Activated CD8-positive, alpha-beta memory T cell treated with anti-CD3 and anti-CD28 coated beads, Interleukin-2, amount 50 U/mL, for 48 hours (primary cell): ENCODE measurements around the gene HTRA2.
"Not testable (repeated sequence)": the region's sequence is repeated elsewhere in the genome, so short reads cannot be mapped to it uniquely, and the experiment has no call there.

Experiments
- DNase-seq: peaks from one replicate; pipeline ENCODE4 v3.0.0-alpha.2; 2020

HTRA2 gene

DNA sequence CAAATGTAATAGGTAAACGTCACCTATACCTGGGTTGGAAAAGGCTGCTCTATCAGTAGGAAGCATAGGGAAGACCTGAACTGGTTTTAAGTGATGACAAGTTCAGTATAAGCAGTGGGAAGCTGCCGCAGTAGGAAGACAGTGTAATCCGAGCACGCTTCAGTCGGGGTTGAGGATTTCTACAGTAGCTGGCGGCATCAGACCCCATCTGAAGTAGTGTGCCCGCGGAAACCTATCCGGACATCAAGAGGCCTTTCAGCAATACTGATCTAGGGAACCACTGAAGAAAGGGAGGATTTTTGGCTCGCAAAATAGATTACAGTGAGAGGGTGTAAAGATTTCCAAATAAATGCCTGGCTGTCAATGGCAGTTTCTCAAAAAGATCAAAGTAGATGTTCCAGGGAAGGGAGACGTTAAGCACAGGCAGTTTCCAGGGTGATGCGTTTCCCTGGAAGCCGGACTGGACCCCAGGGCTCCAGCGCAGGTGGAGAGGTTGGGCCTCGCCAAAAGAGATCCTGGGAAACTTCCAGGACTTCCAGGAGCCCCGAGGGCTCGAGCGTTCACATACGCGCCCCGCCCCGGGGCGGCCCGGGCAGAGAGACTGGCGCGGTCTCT is 18.7 kb downstream of the HTRA2 start:
- DNase-seq = no peak

DNA sequence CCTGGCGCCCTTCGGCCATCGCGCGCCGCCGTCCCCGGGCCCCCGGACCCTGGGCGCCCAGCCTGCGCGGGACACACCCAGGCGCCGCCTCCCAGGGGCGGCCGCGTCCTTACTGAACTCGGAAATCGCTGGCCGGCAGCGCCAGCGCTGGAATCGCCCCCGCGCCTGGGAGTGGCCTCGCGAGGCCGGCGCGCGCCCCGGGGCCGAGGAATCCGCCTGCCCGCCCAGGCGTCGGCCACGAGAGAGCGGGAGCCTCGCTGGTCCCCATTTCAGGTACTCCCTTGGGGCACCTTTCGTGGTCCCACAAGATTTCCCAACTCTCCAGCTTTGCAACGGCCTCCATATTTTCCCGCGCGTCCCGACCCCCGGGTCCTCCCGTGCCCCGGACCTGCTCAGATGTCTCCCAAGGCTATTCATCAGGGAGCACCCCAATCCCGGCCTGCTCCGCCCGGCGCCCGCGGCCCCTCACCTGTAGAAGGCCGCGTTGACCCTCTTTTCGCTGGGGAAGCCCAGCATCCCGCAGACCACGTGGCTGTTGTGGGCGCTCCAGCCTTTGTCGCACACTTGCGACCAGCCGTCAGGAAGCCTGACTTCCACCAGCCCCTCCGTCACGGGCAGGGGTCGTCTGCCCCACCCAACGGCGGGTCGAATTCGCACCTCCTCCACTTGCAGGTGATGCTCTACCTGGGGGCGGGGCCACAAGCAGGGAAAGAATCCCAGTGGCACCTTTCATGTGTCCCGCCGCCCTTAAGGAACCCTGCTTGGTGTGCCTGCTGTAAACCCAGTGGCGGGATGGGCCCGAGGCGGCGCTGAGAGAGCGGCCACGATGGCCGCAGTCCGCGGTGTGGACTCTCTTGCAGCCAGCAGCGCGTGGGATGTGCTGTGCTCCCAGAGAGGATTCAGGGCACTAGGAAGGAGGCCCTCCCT is 19.4 kb downstream of the HTRA2 start:
- peak; percentile 73 for DNase-seq

DNA sequence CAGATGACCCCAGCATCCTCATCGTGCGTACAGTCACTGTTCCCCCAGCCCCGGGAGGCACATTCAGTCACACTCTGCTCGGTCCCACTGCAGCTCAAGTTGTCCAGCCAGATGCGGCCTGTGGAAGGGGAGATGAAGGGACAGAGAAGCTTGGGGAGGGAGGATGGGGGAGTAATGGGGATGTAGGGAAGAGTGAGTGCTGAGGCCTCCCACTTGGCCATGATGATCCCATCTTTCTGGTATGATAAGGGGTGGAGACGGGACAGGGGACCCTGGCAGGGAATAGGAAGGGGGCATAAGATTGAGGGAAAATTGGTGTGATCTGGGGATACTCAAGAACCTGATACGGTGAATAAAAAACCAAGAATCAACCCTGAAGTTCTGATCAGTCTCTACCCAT is 20.5 kb downstream of the HTRA2 start:
- DNase-seq = peak; percentile 47

DNA sequence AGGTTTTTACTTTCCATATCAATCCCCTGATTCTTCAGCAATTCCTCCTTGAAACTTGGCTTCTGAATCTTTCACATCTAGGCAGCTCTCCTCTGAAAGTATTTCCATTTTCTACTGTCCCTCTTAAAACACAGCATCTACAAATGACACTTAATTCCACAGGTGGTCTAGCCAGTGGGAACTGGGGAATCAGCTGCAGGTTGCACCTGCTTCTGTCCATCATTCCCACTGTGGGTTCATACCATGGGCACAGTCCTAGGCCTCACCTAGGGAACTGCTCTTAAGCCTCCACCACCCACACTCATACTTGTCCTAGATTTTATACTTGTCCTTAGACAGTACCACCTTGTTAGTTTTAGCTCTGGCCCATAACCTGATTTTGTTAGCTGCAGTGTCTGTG is 21.8 kb downstream of the HTRA2 start:
- peak; percentile 28 for DNase-seq

DNA sequence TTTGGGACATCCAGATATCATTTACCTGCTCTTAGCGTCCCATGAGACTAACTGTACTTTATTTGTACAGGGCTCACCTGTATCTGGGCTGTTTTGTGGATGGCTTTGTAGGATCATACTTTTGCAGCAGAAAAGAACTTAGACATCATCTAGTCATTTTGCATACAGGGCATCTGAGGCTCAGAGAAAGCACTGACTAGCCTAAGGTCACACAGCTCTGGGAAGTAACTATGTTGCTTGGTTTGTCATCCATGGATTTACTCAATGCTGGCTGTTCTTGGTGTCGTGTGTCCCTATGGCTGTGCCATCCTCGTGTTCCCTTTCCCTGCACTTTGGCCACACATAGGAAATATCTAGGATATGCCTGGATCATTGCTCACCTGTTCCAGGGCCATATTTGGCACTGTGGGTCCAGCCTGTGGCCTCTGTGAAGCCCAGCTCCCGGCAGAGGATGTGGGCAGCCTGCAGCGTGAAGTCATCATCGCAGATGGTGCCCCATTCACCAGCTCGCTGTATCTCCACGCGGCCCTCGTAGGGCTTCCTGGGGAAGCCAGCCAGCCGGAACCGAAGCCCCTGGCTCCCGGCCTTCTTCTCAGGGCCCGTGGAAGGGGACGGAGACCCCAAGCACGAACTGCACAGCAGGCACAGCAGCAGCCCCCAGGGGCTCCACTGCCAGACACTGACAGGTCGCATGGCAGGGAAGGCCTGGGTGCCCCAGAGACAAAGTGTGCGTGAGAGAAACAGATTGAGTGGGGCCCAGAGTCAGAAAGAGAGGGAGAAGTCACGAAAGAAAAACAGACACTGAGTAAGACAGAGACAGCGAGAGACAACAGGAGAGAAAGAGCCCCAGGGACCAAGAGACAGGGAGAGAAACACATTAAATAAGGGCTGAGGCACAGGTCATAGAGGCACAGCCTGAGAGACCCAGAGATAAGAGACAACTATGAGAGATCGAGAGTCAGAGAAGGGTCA is 22.5 kb downstream of the HTRA2 start:
- no peak for DNase-seq

DNA sequence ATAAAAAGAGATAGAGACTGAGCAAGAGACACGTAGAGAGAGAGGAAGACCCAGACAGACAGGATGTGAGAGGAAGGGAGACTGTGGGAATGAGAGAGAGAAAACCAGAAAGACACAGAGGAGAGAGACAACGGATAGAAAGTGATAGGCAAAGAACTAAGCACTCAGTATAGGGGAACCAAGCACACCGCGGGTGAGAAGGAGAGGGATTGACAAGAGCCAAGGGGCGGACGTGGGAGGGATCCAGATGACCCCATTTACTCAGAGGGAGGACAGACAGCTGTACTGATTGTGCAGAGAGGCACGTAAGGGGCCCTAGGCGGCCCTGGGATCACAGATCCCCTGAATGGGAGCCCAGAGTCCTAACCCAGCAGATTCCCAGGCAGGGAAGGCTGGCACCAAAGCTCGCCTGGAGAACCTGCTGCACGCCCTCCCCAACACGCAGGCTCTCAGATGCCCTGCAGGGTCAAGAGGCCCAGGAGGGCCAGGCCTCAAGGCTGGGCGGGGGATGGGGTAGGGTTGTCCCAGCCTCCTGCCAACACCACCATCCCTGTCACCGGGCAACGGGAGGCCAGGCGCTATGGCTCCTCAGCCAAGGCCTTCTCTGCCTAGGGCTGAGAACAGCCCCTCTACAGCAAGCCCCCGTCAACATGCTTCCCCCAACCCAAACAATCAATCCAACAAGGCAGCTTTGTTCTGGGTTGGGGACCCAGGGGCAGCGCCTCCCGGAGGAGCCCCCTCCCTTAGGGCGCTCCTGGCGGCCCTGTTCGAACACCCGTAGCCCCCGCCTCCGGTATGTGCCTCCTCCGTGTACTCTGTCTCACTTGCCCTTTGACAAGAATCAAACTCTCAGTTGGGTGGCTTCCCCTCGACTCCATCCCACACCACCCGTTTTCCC is 23.4 kb downstream of the HTRA2 start:
- no peak for DNase-seq

DNA sequence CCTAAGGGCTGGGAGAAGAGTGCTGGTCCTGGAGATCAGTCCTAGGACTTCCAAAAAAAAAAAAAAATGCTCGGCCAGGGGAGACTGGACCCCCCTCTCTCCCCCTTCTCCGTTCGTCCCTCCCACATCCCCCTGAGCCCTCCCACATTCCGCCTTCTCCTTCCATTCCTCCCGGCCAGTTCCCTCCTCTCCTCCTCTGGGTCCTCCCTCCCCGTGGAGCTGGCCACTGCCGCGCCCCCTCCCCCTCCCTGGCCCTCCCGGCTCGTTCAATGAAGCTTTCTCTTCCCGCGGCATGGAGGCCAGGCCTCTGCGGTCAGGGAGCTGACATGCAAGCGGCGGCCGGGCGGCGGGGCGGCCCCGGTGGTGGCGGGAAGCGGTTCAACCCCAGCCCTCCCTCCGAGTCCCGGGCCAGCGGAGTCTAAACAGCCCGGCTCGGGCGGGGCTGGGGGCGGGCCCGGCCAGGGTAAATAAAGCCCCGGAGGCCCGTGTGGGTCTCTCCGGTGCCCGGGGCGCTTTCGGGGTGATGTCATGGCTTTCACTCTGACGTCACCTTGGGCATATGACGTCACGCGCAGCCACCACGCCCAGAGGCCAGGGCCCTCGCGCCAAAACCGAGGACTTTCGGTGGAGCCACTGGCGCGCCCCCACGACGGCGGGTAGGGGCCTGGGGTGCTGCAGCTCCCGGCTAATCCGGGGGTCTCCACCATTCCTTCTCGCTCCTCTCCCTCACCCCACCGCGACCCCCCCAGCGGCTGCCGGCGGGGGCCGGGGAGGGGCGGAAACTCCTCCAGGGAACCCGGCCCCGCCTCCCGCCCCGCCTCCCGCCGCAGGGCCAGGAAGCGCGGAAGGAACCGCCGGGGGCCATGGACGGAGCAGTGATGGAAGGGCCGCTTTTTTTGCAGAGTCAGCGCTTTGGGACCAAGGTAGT is 24.4 kb downstream of the HTRA2 start, which contains the start of the genes DOK1 and LOXL3:
Gene DOK1, plus strand, starts transcription at position 829 of the 928 bp plus-strand sequence. Its CDS starts 35 bp downstream, at position 864.
Gene LOXL3, minus strand, starts transcription at position 51 of the 928 bp plus-strand sequence. CDS start 1,308 bp downstream, outside the sequence.
- DNase-seq = peak; percentile 96

DNA sequence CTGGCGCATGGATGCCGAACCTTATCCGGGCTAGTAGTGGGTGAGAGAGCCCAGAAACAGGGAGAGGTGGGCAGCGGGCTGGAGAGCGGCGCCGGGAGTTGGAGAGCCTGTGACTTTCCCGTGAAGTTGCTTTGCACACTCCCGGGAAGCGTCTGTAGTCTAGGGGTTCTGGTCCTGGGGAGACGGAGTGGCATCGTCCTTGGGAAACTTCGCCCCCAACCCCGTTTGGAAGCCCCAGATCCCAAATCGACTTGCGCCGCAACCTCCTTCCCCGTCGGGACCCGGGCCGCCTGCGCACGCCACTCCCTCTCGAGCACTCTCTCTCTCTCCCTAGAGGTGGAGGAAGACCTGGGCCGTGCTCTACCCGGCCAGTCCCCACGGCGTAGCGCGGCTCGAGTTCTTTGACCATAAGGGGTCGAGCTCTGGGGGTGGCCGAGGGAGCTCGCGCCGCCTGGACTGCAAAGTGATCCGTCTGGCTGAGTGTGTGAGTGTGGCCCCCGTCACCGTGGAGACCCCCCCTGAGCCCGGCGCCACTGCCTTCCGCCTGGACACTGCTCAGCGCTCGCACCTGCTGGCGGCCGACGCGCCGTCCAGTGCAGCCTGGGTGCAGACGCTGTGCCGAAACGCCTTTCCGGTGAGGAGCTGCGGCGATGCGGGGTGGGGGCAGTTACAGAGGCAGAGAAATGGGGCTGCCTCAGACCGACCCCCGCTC is 25.2 kb downstream of the HTRA2 start:
- DNase-seq = peak; percentile 78

DNA sequence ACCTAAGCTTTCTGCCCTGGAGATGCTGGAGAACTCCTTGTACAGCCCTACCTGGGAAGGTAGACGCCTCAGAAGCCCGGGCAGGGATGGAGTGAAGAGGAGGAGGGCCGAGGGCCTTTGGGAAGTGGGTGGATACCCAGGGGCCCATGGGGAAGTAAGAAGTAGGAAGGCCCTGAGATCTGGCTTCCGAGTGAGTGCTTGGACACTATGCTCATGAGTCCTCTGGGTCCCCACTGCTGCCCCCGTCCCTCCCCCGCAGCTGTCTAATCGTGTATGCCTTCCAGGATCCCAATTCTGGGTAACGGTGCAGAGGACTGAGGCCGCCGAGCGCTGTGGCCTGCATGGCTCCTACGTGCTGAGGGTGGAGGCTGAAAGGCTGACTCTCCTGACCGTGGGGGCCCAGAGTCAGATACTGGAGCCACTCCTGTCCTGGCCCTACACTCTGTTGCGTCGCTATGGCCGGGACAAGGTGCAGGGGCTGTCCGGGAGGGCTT is 25.9 kb downstream of the HTRA2 start:
- no peak for DNase-seq

DNA sequence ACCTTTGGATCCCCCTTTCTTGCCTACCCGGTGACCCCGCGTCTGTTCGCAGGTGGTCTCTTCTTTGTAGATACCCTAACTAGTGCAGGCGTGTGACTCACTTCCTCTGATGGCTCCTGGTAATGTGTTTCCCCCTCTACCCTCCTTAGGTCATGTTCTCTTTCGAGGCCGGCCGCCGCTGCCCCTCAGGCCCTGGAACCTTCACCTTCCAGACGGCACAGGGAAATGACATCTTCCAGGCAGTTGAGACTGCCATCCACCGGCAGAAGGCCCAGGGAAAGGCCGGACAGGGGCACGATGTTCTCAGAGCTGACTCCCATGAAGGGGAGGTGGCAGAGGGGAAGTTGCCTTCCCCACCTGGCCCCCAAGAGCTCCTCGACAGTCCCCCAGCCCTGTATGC is 26.4 kb downstream of the HTRA2 start:
- DNase-seq = no peak

DNA sequence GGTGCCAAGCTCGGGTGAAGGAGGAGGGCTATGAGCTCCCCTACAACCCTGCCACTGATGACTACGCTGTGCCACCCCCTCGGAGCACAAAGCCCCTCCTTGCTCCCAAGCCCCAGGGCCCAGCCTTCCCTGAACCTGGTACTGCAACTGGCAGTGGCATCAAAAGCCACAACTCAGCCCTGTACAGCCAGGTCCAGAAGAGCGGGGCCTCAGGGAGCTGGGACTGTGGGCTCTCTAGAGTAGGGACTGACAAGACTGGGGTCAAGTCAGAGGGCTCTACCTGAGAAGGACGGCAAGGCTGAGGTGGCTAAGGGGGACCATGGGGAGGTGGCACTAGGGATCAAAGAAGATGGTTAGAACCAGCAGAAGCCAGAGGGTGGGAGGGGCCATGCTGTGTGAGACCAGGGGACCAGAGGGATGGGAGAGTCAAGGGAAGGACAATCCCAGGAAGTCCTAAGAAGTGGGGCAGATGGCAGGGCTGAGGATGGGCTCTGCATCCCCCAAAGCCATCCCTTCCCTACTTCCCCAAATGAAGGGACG is 27.2 kb downstream of the HTRA2 start:
- DNase-seq = peak; percentile 36

DNA sequence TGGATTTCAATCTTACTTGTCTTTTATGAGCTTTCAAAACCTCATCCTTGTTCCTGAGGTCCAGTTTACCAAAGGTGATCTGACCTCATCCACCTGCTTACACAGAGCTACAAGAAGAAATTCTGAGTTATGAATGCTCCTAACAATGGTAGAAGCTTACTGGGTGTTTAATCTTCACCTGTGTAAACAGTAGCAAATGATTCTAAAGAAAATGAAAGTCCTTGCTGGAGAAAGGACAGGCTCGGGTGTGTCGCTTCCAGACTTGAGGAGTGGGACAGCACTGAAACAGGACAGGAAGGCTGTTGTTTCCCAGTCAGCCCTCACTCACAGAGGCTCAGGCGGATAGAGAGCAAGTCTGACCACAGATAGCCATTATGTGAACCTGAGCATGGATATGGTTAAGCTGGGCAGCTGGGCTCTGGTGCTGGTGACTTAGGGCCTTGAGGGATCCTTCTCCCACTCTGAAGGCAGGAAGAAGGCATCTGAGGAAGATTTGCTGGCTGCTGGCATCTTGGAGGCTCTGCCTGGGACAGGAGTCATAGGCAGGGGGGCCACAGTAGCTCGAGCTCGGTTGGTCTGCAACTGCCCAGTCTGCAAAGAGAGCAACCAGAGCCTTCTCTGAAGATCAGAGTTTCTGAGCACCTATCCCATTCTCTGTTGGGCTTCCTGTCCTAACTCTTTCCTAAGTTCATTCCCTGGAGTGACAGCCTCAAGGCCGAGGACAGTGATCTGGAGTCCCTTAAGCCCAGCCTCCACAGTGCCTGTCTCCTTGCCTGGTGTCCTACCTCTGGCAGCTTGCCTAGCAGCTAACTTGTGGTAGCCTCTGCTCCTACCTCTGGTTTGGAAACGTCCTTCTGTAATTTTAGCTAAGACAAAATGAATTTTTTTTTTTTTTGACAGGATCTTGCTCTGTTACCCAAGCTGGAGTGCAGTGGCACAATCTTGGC is 28.8 kb downstream of the HTRA2 start:
- DNase-seq = no peak

DNA sequence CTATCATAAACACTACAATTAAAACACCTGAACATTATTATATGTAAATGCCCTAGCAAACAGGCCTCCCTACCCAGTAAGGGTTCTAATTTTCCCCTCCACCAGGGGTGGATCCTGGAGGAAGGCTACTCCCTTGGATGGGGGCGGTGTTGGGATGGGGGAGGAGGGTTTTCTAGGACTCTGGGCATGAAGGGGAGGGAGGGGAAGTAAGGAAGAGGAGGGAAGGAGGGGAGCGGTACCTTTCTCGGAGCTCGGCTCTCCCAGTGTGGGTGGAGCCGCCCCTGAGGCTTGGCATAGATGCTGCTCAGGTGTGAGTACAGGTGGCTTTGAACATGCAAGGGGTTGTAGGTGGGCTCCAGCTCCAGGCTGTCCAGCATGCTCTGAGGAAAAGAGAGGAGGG is 30.2 kb downstream of the HTRA2 start:
- no peak for DNase-seq

DNA sequence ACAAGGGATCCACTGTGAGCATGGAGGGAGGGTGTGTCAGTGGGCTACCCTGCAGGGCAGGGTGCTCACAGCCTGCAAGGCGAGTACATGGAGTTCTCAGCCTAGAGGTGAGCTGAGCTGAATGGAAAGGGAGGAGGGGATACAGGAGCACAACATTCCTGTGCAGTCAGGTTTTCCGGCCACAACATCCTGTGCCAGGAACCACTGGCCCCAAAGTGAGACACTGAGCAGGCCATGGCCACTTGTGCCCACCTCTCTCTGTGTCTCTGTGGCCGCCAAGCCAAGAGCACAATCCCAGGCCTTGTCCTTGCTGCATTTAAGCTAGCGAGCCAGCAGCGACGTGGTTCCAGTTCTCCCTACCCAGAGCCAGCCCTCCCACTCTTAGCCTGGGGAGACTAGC is 30.9 kb downstream of the HTRA2 start:
- no peak for DNase-seq

DNA sequence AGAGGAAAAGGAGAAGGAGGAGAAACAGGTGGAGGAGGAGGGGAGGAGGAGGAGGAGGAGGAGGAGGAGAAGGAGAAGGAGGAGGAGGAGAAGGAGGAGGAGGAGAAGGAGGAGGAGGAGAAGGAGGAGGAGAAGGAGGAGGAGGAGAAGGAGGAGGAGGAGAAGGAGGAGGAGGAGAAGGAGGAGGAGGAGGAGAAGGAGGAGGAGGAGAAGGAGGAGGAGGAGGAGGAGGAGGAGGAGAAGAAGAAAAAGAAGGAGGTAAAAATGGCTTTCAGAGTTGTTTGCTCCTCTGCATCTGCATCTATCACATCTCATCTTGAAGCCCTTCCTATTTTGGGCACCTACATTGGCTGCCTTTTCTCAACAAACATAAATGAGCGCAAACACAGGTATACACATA is 31.3 kb downstream of the HTRA2 start:
- not testable (repeated sequence) for DNase-seq

DNA sequence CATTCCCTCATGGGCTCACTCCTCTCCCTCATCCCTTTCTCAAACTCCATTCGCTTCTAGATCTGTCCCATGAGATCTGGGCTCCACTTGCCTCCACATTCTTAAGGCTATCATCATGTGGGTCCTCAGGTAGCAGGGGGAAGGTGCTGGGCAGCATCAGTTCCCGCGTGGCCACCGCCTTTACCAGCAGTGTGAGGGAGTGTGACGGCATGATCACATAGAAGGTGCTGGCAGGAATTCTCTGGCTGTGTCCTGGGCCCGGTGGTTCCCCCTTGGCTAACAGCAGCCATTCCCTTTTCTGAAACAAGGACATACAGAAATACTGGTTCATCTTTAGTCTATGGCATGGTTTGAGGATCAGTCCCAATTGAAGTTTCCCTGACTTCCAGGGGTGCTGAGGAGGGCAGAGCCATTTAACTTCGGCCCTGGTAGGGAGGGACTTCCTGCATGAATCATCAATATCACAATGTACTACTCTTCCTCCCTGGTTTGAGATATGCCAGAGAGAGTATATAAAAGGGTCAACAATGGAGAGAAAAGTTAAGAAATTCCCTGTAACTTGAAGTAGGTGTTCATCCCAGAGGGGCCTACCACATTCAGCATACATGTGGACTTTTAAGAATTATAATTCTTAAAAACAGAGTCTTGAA is 32.5 kb downstream of the HTRA2 start:
- no peak for DNase-seq

DNA sequence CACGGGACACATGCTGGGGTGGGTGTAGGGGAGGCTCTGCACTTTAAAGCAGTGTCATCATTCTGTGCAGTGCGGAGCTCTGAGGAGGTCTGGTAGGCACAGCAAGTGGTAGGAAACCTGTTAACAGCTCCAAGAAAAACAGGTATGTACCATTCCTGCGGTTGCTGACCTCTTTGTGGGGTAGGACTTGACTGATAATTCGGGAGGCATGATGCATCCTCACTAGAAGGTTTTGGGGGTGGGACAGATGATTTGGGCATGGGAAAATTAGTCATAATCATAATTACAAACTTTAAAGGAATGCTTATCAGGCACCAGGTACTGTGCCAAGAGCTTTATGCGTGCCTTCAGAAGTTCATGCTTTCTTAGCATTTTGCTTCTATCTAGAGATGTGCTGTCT is 34.5 kb downstream of the HTRA2 start:
- DNase-seq = no peak
